Subcutaneous abdominal adipose tissue (tissue), 5 donors: ENCODE results near the gene LEMD2.

ENCODE experiments used
- H3K27ac ChIP-seq: one replicate; pipeline ENCODE4 v1.7.0; 2013; ENCODE audit warnings: low read depth, mild to moderate bottlenecking, inconsistent platforms, low read length, moderate library complexity
- H3K27me3 ChIP-seq, 5 donors: one replicate each; pipeline ENCODE4 v1.7.0; 2013; ENCODE audit warnings: low read length in 5 of 5, inconsistent platforms in 1 of 5; ENCODE audit not compliant: control insufficient read depth in 5 of 5, insufficient read depth in 4 of 5
- H3K36me3 ChIP-seq, 5 donors: one replicate each; pipeline ENCODE4 v1.7.0; 2013; ENCODE audit warnings: low read length in 5 of 5; ENCODE audit not compliant: control insufficient read depth in 5 of 5, insufficient read depth in 5 of 5
- H3K4me1 ChIP-seq, 5 donors: one replicate each; pipeline ENCODE4 v1.7.0; 2013; ENCODE audit warnings: low read length in 5 of 5, mild to moderate bottlenecking in 3 of 5, moderate library complexity in 1 of 5; ENCODE audit not compliant: control insufficient read depth in 5 of 5, insufficient read depth in 5 of 5
- H3K4me3 ChIP-seq, 5 donors: one replicate each; pipeline ENCODE4 v1.7.0; 2013; ENCODE audit warnings: low read length in 5 of 5, low read depth in 1 of 5
- H3K9ac ChIP-seq, 5 donors: one replicate each; pipeline ENCODE4 v1.7.0; 2013; ENCODE audit warnings: low read length in 5 of 5, mild to moderate bottlenecking in 4 of 5, moderate library complexity in 3 of 5
- H3K9me3 ChIP-seq, 5 donors: one replicate each; pipeline ENCODE4 v1.7.0; 2013; ENCODE audit warnings: low read length in 5 of 5; ENCODE audit not compliant: control insufficient read depth in 5 of 5
- donor health status: healthy.
- donor health status: healthy.
- donor health status: healthy.
- donor health status: healthy.
- donor health status: healthy.

Gene LEMD2

GRCh38 chr6:33778444-33779121 is 10.3 kb downstream of the LEMD2 start:
- Histone ChIP-seq H3K9ac (no peak overlapping the region), H3K4me3 (no peak overlapping the region), H3K9me3 (no peaks in the 10 kb centered on the region), H3K27ac (no peak overlapping the region), H3K27me3 (no peaks in the 10 kb centered on the region), H3K4me1 (peaks cover 3 to 21% (median 7%) of the 10 kb centered on the region in 5 donors), H3K36me3 (peaks cover 7 to 97% (median 91%) of the 10 kb centered on the region in 5 donors)

- Histone ChIP-seq H3K27me3 (no peaks in the 10 kb centered on the region), H3K9me3 (no peaks in the 10 kb centered on the region), H3K36me3 (peaks cover 7 to 97% (median 91%) of the 10 kb centered on the region in 5 donors), H3K4me3 (no peak overlapping the region), H3K4me1 (peaks cover 3 to 25% (median 8%) of the 10 kb centered on the region in 5 donors), H3K9ac (no peak overlapping the region), H3K27ac (no peak overlapping the region)
These were observed 11.2 kb downstream of the LEMD2 start for GRCh38 chr6:33777398-33778388.

GRCh38 chr6:33776764-33777163 is 12.2 kb downstream of the LEMD2 start:
- H3K27ac ChIP-seq = no peak overlapping the region
- H3K4me3 ChIP-seq = no peak overlapping the region
- no peak overlapping the region for H3K9ac ChIP-seq
- no peaks in the 10 kb centered on the region for H3K27me3 ChIP-seq
- peaks cover 7 to 95% (median 91%) of the 10 kb centered on the region in 5 donors for H3K36me3 ChIP-seq
- H3K4me1 ChIP-seq = peaks cover 0 to 30% (median 14%) of the 10 kb centered on the region in 5 donors
- no peaks in the 10 kb centered on the region for H3K9me3 ChIP-seq

- Histone ChIP-seq H3K36me3 (peaks cover 7 to 89% (median 86%) of the 10 kb centered on the region in 5 donors), H3K9ac (no peak overlapping the region), H3K9me3 (no peaks in the 10 kb centered on the region), H3K27me3 (no peaks in the 10 kb centered on the region), H3K4me3 (no peak overlapping the region), H3K4me1 (peaks cover 0 to 28% (median 16%) of the 10 kb centered on the region in 5 donors), H3K27ac (no peak overlapping the region)
These were observed 12.7 kb downstream of the LEMD2 start for GRCh38 chr6:33776186-33776585.

GRCh38 chr6:33774774-33775173 is 14.2 kb downstream of the LEMD2 start:
- H3K27me3 ChIP-seq = no peaks in the 10 kb centered on the region
- no peak overlapping the region for H3K4me3 ChIP-seq
- H3K27ac ChIP-seq = no peak overlapping the region
- H3K9me3 ChIP-seq = no peaks in the 10 kb centered on the region
- H3K36me3 ChIP-seq = peaks cover 7 to 75% (median 72%) of the 10 kb centered on the region in 5 donors
- H3K4me1 ChIP-seq = peaks cover 2 to 30% (median 28%) of the 10 kb centered on the region in 5 donors
- H3K9ac ChIP-seq = peak overlapping the region in 1 of 5 donors; percentile 28

- Histone ChIP-seq H3K4me3 (no peak overlapping the region), H3K36me3 (peaks cover 3 to 57% (median 54%) of the 10 kb centered on the region in 5 donors), H3K4me1 (peaks cover 2 to 37% (median 31%) of the 10 kb centered on the region in 5 donors), H3K27me3 (peaks cover 0 to 3% (median 0%) of the 10 kb centered on the region in 5 donors), H3K9me3 (no peaks in the 10 kb centered on the region), H3K27ac (no peak overlapping the region), H3K9ac (no peak overlapping the region)
These were observed 15.9 kb downstream of the LEMD2 start for GRCh38 chr6:33772902-33773472.

- Histone ChIP-seq H3K4me1 (peaks cover 2 to 44% (median 31%) of the 10 kb centered on the region in 5 donors), H3K27ac (peak overlapping the region; percentile 9), H3K9ac (peak overlapping the region in 2 of 5 donors; percentile 42 to 53), H3K9me3 (peaks cover 0 to 1% (median 0%) of the 10 kb centered on the region in 5 donors), H3K36me3 (peaks cover 3 to 50% (median 47%) of the 10 kb centered on the region in 5 donors), H3K4me3 (peak overlapping the region in 2 of 5 donors; percentile 23 to 34), H3K27me3 (peaks cover 0 to 3% (median 0%) of the 10 kb centered on the region in 5 donors)
These were observed 16.7 kb downstream of the LEMD2 start for GRCh38 chr6:33772082-33772830.

- H3K36me3 ChIP-seq = peaks cover 3 to 42% (median 38%) of the 10 kb centered on the region in 5 donors
- H3K4me1 ChIP-seq = peaks cover 2 to 47% (median 31%) of the 10 kb centered on the region in 5 donors
- peak overlapping the region in 4 of 5 donors; percentile 12 to 36 (median 28) for H3K4me3 ChIP-seq
- peaks cover 0 to 5% (median 0%) of the 10 kb centered on the region in 5 donors for H3K9me3 ChIP-seq
- H3K27me3 ChIP-seq = peaks cover 0 to 3% (median 0%) of the 10 kb centered on the region in 5 donors
- H3K27ac ChIP-seq = peak overlapping the region; percentile 27
- peak overlapping the region in 3 of 5 donors; percentile 34 to 53 (median 42) for H3K9ac ChIP-seq
These were observed 17.5 kb downstream of the LEMD2 start for GRCh38 chr6:33771146-33772081.
